Anterior cingulate cortex (tissue), 58 donors: ENCODE measurements around the gene PSMC1.
A peak's percentile ranks its signal among the peaks of the same experiment; 100 is the strongest.

ENCODE experiments used
- DNase-seq, 58 donors: peaks; one replicate each; lab custom pipeline; 2025; lab: John Stamatoyannopoulos, UW

PSMC1 gene

GRCh38 chr14:90275820-90276219, 19.5 kb downstream of the PSMC1 start:
- DNase-seq: no peak

GRCh38 chr14:90276646-90277367, 20.5 kb downstream of the PSMC1 start:
- no peak for DNase-seq

- DNase-seq: no peak
These were observed 21.3 kb downstream of the PSMC1 start for GRCh38 chr14:90277581-90278198.

- peak in 25 of 58 donors; percentile 19 to 67 (median 43) for DNase-seq
These were observed 22.1 kb downstream of the PSMC1 start for GRCh38 chr14:90278199-90279175.

DNA sequence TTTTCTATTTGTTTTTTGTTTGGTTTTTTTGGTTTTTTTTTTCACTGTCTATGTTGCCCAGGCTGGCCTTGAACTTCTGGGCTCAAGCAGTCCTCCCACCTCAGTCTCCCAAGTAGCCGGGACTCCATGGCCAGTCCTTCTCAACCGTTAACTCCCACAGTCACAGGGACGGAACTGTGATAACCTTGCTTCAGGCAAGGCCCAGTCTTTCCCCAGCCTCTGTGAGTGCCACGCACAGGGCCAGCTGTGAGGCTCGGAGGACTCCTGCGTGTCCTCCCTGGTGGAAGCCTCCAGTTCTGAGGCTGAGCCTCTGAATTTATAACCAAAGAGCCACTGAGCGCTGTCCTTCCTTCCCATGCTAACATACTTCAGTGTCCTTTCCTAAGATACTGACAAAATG, 23.7 kb downstream of the PSMC1 start:
- no peak for DNase-seq

DNA sequence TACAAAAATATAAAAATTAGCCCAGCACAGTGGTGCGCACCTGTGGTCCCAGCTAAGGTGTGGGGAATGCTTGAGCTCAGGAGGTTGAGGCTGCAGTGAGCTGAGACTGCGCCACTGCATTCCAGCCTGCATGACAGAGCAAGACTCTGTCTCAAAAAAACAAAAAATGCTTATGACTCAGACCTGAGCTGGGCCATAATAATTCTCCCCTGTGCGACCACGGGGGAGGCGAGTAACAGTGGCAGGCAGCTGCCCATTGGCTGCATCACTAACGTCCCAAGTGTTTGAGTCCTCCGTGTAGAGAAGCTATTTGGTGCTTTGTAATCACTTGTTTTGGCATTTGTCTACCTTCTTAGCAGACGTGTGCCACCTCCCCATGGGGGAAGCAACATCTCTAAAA, 24.9 kb downstream of the PSMC1 start:
- peak in 2 of 58 donors; percentile 15 to 27 for DNase-seq

GRCh38 chr14:90281756-90282155, 25.4 kb downstream of the PSMC1 start:
- no peak for DNase-seq

DNA sequence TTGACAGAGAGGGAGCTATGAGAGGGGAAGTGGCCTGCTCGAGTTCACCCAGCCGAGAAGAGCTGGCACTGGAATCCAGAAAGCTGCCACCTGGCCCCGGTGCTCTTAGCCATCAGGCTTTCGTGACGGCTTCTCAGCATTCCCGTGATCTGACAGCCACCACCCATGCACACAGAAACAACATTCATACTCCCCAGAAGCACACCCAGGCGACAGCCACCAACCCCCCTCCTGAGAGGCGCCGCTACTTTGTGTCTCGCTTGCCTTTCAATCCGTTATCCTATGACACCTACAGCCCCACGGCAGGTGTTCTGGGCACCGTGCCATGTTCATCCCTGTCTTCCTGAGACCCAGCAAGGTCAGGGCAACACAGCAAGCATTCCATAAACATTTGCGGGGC, 31.4 kb downstream of the PSMC1 start:
- peak in 5 of 58 donors; percentile 28 to 37 (median 33) for DNase-seq

DNA sequence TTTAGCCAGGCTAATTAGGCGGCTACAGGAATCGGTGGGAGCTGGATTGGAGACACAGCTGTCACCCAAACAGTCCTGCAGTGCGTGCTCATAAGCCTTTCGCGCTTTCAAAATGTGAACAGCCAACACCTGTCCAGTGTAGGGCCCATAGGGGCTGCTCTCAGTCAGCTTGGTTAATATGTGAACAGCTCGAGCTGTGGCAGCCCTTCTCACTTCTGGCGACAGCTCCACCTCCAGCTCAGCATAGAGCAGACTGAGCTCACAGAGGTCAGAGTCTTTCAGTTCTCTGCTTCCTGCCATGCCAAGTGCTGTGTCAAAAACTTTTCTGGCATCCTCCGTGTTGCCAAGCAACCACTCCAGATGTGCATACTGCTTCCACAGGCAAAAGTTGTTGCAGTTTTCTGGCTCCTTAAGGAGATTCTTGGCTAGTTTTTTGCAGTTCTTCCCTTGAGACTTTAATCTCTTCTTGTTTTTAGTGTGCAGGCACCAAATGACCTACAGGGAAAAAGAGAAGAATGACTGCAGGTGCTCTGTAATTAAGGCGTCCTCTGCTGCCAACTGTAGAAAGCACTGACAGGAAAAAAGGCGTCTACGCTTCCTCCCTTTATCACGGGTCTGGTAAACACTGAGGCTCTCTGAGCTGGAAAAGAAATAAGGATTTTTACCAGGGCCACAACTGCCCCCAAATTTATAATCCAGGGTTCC, 32.5 kb downstream of the PSMC1 start:
- peak in 1 of 58 donors; percentile 35 for DNase-seq

DNA sequence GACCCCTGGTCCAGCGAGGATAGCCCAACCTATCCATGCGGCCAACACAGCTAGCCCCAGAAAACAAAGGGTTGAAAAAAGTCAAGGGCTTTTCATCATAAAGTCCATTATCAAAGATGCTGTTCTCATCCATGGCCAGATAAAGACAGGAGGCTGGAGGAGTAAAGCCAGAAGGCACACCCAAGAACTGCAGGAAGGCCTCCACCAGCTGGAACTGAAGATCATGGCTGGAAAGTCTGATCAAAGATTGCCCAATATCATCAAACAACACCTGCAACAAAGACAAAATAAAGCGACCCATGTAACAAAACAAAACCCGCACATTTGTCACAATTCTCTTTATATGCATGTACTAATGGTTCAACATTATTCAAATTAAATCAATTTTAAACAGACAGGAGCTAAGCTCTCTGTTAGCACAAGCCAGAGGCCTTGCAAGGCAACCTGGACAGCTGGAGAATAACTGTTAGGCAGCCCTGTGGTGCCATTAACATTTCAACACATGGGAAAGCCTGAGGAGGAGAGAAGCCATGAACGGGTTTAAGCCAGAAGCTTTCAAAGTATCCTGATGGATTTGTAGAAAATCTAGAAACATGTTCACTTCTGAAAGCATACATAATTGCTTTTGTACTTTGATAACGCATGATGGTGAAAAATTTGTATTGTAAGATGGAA, 34.1 kb downstream of the PSMC1 start:
- no peak for DNase-seq

DNA sequence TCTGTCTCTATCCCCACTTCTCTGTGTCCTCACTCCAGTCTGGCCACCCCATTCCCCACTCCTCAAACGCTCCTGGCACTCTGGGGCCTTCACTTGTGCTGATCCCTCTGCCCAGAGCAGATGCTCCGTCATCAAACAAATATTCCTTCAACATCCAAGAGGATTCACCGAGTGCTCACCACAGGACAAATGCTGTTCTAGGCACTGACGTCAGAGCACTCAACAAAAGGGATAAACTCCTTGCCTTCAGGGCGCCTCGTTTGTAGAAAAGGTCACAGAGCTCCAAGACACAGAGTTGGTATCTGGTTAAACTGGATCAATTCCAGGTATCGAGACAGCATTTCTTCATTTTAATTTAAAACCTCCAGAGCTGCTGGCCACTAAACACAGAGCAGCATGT, 35.3 kb downstream of the PSMC1 start:
- no peak for DNase-seq

- DNase-seq: no peak
These were observed 37.7 kb downstream of the PSMC1 start for GRCh38 chr14:90293766-90294730.

- no peak for DNase-seq
These were observed 38.5 kb downstream of the PSMC1 start for GRCh38 chr14:90294872-90295271.

- DNase-seq: no peak
These were observed 39.6 kb downstream of the PSMC1 start for GRCh38 chr14:90295870-90296516.

DNA sequence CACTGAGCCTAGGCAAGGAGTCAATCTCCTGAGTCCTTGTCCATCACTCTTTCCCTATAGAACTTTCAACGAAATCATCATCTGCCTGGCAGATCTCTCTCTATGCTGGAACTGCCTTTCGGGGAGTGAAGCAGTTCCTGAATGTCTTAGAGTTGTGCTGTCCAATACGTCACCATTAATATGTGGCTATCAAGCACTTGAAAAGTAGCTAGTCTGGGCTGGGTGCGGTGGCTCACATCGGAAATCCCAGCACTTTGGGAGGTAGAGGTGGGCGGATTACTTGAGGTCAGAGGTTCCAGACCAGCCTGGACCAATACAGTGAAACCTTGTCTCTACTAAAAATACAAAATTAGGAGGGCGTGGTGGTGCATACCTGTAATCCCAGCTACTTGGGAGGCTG, 40.3 kb downstream of the PSMC1 start:
- no peak for DNase-seq

GRCh38 chr14:90297876-90298629, 41.7 kb downstream of the PSMC1 start:
- DNase-seq: no peak

GRCh38 chr14:90299408-90299807, 43.1 kb downstream of the PSMC1 start:
- no peak for DNase-seq
